GM12872 (cell line): ENCODE measurements around the gene NEXMIF.

Experiments
- TF ChIP-seq, protein P1 (sequence below): IDR thresholded peaks from 3 replicates; pipeline ENCODE4 v1.5.1; 2011; ENCODE audit warnings: low read depth, mild to moderate bottlenecking, low read length, moderate library complexity; ENCODE audit not compliant: insufficient read depth

Gene NEXMIF

DNA sequence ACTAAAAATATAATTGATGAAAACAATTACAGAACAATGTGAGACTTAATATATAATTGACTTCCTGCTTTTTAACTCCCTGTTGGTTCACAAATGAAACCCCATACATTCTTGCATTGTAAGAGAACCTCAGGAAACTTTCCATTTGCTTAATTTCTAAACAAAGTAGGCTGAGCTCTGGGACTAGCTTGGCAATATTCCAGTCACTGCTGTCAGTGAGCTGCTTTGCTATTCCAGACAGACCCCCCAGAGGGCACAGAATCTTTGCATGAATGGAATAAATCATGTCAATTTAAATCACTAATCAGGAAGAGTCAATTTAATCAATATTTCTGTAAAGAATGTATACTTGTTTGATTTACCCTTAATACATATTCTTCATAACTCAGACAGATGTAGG lies 110.6 kb downstream of the NEXMIF start:
- TF ChIP-seq, protein P1, sequence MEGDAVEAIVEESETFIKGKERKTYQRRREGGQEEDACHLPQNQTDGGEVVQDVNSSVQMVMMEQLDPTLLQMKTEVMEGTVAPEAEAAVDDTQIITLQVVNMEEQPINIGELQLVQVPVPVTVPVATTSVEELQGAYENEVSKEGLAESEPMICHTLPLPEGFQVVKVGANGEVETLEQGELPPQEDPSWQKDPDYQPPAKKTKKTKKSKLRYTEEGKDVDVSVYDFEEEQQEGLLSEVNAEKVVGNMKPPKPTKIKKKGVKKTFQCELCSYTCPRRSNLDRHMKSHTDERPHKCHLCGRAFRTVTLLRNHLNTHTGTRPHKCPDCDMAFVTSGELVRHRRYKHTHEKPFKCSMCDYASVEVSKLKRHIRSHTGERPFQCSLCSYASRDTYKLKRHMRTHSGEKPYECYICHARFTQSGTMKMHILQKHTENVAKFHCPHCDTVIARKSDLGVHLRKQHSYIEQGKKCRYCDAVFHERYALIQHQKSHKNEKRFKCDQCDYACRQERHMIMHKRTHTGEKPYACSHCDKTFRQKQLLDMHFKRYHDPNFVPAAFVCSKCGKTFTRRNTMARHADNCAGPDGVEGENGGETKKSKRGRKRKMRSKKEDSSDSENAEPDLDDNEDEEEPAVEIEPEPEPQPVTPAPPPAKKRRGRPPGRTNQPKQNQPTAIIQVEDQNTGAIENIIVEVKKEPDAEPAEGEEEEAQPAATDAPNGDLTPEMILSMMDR, result no peak

DNA sequence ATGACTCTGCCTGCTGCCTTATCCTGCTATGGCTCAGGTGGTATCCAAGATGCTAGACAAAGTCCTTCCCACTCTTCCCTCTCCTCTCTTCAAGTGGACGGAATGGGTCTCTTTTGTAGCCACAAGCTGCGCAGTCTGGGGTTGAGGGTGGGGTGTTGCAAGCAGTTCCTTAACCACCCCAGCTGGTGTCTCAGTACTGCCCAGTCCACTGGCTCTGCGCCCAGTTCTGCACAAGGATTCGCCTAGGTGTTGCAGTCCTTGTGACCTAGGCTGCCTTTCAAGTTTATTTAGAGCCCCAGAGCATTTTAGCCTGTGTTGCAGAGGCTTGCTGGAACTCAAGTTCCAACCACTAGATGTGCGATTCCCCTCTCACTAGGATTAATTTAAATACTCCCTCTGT lies 120.7 kb downstream of the NEXMIF start:
- TF ChIP-seq, protein P1, result no peak

DNA sequence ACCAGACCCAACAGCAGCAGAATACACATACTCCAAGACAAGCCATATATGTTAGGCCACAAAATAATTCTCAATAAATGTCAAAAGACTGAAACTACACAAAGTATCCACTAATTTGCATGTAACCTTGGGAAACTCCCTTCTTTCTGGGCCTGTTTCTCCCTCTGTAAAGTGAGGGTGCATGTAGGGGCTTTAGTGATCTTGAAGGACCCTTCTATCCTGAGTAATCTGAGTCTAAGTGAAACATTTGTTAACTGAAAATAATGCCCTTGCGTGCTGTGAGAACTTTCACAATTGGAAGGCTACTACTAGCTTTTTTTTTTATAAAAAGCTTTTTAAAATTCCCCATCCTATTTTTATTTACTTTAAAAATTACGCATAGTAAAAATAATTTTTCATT lies 125.2 kb downstream of the NEXMIF start:
- TF ChIP-seq, protein P1, result no peak

DNA sequence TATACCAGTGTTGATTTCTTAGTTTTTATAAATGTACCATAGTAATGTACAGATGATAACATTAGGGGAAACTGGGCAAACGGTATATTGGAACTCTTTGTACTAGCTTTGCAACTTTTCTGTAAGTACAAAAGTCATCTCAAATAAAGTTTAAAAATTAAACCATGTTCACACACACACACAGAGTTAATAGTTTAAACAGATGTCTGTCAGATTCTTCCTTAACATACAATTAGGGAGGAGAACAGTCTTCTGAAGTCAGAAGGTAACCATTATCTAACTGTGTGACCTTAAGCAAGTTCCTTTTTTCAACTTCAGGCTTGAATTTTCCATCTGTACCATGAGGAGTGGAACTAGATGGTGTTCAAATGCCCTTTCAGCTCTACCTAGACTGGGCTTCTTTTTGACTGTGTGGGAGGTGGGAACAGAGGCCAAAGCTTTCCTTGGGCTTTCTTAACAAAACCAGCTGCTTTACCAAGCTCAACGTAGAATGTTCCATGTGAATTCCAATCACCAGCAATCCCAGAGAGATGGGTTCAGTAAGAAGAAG lies 127.8 kb downstream of the NEXMIF start:
- TF ChIP-seq, protein P1, result no peak

DNA sequence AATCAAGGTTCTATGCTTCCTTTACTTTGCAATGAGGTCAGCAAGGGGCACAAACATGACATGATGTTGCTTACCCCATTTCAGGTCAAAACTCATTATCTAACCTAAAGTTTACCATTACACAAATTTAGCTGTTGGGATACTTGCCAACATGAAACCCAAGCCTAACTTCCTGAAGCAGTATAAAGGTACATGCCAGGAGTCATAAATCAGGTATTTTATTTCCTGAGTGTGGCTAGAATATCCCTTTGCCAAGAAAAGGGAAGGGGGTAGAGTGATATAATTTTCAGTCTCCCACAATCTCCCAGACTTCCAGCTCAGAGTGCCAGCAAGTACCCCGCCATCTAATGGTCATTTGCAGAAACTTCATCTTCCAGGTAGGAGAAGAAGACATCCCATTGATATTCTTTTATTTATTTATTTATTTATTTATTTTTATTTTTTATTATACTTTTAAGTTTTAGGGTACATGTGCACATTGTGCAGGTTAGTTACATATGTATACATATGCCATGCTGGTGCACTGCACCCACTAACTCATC lies 136.6 kb downstream of the NEXMIF start:
- TF ChIP-seq, protein P1, result no peak

DNA sequence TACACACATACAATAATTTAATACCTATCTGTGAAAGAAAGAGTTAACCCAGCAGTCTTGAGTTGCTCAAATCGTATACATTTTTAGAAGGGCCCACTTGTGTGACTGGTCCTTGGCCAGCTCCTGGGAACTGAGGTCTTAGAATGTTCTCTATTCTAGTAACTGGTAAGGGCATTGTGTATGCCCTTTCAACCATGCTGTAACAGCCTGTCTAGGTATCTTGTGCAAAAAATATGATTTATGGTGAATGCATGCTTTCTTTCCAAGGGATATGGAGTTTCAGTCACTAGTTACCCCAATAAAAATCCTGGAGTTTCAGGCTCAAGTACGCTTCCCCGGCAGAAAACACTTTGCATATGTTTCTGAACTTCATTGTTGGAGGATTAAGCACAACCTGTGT lies 140.6 kb downstream of the NEXMIF start:
- TF ChIP-seq, protein P1, result no peak

DNA sequence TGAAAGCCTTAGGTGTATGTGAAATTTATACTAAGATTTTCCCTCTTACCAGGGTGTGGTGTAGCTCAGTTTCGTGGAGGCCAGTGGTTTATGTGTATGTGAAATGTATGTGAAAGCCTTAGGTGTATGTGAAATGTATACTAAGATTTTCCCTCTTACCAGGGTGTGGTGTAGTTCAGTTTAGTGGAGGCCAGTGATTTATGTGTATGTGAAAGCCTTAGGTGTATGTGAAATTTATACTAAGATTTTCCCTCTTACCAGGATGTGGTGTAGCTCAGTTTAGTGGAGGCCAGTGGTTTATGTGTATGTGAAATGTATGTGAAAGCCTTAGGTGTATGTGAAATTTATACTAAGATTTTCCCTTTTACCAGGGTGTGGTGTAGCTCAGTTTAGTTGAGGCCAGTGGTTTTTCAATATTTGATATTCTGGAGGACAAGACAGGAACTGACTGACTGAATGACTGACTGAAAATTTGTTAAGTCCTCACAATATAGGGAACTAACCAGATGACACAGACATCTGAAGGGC lies 143.7 kb downstream of the NEXMIF start:
- TF ChIP-seq, protein P1, result no peak

DNA sequence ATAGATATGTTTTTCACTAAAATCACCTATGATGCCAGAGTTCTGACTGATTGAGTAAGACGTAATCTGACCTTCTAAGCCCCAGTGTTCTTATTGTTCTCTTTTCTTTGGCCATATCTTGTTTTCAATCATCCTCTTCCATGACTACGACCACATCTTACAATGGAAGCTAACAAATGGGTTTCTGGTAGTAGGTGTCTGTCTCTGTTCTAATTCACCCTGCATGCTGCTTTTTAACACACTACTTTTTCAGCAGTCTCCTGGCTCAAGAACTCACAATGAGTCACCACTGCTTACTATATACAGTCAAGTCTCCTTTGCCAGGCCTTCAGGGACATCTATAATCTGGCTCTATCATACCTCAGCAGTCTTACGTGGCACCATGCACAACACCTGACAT lies 146.1 kb downstream of the NEXMIF start:
- TF ChIP-seq, protein P1, result no peak
